Measurements from ENCODE around the gene MAGEC1. TPM values are rescaled to one million over a fixed set of nuclear protein-coding genes. Genes with fewer than 3 reads are reported as not detected.

The MAGEC1 gene
- total RNA-seq, 1 experiment from 2014 or later = not detected

Other genes starting within 250 kb of the MAGEC1 start
- not detected in 2 replicates for gene SPANXD, start 205.2 kb upstream of the MAGEC1 start, total RNA-seq (2014; rRNA removed; shearing (Covaris generic))
- not detected in 2 replicates for gene MAGEC3, start 65.6 kb upstream of the MAGEC1 start, total RNA-seq (2014; rRNA removed; shearing (Covaris generic))

All from G401 (cell line).